NAMALWA (cell line): ENCODE data around the gene PDK4.
"Not testable (repeated sequence)": the region's sequence is repeated elsewhere in the genome, so short reads cannot be mapped to it uniquely, and the experiment has no call there.

Experiments used
- DNase-seq: peaks from one replicate; pipeline ENCODE4 v3.0.0-alpha.2; 2015; ENCODE audit warnings: low spot score

The PDK4 gene

DNA sequence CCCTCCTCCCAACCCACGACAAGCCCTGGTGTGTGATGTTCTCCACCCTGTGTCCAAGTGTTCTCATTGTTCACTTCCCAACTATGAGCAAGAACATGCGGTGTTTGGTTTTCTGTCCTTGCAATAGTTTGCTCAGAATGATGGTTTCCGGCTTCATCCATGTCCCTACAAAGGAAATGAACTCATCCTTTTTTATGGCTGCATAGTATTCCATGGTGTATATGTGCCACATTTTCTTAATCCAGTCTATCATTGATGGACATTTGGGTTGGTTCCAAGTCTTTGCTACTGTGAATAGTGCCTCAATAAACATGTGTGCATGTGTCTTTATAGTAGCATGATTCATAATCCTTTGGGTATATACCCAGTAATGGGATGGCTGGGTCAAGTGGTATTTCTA is 8.5 kb upstream of the PDK4 start:
- not testable (repeated sequence) for DNase-seq

DNA sequence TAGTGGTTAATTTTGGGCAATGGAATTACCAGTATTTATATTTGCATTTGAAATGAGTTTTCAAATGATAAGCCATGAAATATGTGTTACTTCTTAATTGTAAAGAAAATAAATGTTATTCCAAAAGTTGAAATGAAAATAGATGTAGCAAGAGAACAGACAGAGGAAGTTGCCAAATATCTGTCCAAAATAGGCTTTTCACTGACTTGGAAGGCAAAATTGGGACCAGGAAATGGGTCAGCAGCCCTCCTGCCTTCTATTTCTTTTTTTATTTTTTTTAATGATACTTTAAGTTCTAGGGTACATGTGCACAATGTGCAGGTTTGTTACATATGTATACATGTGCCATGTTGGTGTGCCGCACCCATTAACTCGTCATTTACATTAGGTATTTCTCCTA is 8.1 kb upstream of the PDK4 start:
- not testable (repeated sequence) for DNase-seq

DNA sequence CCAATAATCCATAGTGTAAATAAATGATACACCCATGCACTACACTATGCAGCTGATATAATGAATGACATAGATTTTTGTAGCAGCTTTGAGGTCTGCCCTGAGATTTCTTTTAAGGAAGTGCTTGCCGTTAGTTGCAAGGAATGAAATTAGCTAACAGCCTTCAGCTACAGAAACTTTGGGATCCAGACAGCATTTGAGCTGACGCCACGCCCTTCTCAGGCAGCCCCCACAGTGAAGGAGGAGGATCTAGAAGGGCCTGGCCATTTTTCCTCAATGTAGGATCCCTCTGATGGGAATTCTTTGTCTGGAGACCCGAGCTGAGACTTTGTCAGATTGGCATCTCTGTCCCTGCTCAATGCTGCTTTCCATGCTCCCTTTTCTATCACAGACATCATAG is 6.1 kb upstream of the PDK4 start:
- no peak for DNase-seq

DNA sequence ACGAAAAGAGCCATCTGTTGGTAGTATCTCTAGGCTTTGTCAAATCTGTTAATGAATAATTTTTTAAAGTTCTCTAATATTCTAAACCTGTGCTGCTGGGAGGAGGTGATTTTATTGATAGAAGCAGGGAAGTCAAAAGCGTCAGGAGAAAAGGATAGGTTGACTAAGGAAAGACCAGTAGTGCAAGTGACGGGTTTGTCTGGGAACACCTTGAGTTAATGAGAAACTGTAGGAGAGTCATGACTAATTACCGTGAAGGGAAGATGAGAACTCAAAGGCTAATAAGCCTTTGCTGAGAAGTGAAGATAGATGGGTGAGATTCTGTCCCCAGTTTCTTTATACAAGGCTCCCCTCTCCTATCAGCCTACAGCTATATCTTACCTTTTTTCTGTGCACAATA is 5.0 kb upstream of the PDK4 start:
- DNase-seq, result no peak

DNA sequence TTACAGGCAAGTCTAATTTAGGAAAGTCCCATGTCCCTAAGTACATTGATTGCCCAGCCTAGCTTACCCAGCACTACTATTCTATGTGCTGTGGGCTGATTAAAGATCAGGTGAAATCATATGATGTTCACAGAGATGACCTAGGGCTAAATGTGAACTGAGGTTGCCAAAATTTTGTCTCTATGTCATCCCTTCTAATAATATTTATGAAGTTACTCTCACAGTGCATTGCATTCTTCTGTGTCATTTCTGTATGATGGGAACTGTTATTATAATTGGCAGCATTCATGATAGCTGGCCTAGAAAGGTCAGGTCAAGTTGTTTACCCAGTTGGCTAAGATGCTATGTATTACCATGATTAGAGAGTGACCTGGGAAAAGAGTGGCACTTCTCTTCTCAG is 2.8 kb upstream of the PDK4 start:
- DNase-seq, result no peak

DNA sequence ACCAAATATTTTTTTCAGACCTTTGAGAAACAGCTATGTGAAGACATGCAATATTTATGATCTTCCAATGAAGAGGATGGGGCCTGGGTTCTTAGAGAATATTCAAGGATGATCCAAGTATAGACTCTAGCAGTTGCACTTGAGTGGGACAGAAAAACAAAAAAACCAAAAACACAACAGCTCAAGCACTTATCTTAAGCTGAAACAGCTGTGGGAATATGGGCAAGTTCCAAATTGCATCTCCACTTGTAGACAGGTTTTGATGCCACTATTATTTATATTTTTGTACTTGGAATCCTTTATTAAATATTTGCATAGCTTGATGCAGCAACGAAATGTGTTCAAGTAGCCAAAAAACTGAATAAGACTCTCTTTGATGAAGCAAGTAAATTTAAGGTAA is 2.2 kb upstream of the PDK4 start:
- DNase-seq, result no peak

DNA sequence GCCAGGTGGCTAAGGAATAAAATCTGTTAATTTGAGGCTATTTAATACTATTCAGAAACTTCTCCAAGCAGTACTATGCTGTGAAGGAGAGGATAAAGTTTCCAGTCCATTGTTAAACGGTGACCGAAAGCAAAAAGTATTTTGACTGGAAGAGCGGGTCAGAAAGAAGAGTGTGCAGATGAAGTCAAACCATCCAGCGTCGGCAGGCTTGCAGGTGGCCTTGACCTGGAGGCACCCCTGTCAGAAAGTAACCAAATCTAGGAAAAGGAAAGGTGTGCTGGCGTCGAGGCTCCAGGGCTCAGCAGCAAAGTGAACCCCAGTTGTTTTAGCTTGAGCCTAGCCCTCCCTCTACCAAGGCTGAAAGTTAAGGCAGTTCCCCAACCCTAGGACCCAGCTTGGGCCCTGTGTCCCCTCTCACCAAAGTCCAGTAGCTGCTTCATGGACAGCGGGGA is 544 bp downstream of the PDK4 start:
- no peak for DNase-seq

DNA sequence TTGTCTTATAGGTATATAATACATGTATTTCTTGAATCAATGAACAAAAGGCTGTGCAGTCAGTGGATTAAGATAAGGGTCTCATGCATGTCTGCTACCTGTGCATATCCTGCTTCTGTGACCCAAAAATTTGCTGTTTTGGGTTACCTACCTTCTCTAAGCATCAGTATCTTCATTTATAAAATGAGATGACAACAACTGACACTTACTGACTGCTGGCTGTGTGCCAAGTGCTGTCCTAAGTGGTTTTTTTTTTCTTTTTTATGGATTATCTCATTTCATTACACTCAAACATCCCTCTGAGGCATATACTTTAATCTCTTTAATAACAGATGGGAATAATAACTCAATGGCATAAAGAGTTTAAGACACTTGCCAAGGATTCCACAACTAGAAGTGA is 2.1 kb downstream of the PDK4 start:
- no peak for DNase-seq

DNA sequence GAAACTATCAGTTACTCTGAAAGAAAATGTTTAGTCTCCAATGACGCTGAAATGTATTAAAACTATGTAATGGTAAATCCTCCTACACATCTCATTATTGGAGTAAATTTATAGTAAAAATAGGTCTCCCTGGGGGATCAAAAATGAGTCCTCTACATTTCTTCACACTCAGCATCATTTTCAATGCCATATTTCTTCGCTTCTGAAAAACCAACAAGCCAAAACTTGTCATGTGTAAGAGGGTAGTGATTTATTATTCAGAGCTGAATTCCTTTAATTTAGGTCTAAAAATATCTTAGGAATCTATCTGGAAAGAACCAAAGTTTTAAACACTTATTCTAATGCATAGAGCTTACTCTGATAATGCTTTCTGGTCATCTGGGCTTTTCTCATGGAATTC is 3.0 kb downstream of the PDK4 start:
- DNase-seq, result no peak

DNA sequence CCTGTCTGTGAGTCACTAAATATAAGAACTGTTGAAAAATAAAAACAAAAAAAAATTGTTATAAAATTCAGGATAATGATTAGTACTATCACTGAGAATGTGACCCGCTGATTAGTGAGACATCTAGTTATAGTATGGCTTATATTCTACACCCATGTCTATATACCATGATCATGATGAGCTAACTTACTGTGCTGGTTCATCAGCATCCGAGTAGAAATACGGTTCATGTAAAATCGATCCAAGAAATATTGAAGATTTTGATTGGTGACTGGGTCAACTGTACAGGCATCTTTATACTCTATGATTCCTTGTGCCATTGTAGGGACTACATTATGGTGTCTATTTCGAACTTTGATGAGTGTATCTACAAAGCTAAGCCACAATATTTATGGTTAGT is 3.7 kb downstream of the PDK4 start:
- no peak for DNase-seq

DNA sequence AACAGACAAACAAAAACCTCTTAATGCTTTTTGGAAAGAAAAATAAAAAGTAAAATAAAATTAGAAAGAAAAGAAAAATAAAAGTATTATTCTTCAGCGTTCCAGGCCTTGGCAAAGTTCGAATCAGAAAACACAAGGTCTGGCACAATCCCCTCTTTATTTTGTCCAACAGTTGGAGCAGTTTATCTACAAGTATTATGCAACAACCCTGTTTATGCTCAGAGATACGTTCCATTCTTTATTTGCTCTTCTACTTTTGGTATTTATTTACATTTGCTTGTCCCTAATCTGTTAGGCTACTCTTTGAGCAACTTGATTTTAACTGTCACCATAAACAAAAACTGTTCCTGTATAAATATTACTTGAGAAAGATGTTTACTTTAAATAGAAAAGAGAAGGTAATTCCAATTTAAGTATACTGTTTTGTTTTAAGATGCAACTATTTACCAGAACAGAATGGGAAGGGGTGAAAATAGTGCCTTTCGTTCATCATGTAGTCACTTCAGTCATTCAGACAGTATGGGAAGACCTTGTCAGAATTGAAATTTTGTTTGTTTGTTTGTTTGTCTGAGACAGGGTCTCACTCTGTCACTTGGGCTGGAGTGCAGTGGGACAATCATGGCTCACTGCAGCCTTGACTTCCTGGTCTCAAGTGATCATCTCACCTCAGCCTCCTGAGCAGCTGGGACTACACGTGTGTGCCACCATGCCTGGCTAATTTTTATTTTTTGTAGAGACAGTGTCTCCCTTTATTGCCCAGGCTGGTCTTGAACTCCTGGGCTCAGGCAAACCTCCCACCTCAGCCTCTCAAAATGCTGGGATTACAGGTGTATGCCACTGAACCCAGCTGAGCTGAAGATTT is 5.7 kb downstream of the PDK4 start:
- no peak for DNase-seq

DNA sequence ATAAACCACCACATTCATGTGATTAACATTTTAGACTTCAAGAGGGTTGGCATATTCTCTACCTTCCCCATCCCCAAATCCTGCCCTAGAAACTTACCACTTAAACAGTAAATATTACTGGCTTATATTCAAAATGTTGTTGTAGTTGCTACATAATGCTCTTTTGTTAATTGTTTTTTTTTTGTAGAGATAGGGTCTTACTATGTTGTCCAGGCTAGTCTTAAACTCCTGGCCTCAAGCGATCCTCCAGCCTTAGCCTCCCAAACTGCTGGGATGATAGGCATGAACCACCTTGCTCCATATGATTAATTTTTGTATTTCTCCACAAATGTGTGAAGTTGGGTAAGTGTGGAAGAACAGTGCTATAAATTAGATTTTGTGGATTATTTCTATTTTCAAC is 6.5 kb downstream of the PDK4 start:
- no peak for DNase-seq

DNA sequence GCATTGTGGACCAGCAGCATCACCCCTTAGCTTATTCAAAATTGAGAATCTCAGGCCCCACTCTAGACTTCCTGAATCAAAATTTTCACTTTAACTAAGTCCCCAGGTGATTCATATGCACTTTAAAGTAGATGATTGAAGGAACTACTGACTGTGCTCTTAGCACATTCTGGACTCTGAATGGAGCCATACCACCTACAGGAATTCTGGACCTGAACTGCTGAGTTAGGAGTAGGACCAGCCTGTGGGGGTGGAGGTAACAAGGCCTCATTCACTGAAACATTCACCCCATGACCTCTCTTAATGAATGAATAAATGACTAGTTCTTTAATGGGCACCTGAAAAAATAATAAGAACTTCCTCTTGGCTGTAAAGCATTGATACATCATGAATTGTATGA is 7.3 kb downstream of the PDK4 start:
- no peak for DNase-seq

DNA sequence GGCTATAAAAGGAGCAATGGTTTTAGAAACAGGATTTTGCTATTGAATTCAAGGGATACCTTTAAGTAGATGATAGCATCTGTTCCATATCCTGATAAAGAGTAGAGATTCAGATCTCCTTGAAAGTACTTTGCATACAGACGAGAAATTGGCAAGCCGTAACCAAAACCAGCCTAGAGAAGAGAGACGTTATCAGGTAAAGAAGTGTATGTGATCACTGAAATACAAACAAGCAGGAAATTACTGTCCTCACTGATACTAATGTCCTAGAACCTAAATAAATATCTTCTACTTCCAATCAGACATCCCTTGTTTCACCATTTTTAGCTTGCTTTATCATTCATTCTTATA is 9.4 kb downstream of the PDK4 start:
- DNase-seq, result no peak

DNA sequence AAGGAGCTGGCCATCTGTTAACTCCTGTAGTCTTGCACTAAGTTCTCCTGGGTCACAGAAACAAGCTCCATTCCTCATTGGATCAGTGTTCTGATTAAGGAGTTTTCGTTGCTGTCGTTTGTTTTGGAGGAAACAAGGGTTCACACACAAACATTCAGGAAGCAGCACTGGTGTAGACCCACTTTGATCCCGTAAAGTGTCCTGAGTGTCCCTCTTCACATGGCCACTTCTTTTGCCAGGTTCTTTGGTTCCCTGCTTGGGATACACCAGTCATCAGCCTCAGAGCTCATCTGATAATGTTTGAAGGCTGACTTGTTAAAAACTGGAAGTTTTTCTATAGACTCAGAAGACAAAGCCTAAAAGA is 10.9 kb downstream of the PDK4 start:
- no peak for DNase-seq

DNA sequence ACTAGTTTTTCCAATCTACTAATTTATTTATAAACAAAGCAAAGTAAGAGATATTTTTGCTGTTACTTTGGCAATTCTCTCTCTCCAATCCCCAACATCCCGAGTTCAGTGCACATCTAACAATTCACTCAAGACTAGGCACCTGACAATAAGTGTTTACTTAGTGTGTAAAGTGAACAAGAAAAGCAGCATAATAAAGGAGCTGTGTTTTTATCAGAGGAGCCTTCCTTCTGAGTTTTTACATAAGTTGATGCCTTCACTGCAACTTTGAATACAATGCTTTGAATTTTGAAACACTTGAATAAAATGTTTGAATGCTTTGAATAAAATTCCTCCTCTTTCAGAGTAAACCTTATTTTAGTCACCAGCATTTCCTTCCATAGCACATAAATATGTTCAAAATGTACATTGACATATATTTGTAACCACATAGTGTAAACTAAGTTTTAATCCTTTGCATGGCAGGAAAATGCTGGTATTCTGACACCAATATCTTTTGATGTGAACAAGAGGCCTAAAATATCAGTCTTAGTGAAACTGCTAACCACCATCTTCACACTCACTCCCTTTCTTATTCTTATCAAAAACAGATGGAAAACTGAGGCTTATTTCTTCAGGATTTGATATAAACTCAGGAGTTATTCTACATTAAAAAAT is 11.4 kb downstream of the PDK4 start:
- DNase-seq, result no peak

DNA sequence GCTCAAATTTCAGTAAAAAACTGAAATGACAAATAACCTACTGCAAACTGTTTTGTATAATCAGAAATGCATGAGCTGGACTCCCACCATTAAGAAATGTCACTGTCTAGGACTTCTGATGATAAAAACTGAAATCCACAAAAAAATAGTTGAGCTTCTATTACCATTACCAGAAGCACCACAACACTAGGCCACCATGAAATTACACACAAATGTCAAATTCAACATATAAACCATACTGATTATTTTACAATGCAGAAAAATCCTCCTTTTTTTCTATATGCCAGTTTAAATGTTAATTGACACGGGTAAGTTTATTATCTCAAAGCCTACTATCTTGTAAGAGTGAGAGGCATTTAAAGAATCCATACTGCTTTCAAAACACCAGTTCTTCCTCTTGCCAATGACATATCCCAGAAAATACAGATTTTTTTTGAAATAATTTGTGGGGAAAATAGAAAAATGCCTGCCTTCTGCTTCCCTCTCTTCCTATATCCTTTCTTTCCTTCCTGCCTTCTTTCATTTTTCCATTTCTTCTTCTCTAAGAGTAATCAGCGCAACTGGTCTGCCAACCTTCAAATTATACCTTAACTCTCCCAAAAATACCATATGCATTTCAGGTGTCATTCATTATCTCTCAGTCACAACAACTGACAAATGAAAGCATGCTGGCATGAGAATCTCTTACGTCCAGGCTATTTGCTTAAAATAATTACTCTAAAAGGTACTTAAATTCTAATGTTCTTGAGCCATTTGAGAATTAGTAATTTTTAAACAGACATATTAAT is 12.3 kb downstream of the PDK4 start:
- no peak for DNase-seq

DNA sequence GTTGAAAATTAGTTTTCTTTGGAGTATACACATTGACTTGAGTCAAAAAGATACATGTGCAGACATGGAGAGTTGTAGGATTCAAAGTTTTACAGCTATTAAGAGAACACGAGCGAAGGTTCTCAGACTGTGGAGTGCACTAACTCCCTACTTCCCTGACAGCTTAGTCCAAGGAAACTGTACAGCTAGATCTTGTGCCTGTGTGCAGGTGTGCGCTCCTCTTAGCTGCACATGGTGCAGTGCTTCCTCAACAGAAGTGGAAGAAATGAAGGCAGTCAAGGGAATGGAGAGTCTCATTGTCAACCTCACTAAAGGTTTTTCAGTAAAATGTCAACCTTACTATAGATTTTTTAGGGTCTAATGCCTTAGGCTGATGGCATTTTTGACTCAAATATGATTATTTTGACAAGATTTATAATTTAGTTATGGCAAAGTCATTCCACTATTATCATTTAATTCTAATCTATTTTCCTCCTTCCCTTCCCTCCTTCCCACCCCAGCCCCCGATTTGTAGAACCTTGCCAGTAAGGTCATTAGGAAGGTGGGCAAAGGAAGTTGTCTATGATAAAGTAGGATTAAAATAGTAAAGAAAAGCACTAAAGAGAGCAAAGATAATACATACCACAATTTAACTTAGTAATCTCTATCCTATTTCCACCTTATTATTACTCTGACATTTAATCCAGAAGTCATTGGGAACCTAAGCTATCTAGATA is 13.6 kb downstream of the PDK4 start:
- no peak for DNase-seq

DNA sequence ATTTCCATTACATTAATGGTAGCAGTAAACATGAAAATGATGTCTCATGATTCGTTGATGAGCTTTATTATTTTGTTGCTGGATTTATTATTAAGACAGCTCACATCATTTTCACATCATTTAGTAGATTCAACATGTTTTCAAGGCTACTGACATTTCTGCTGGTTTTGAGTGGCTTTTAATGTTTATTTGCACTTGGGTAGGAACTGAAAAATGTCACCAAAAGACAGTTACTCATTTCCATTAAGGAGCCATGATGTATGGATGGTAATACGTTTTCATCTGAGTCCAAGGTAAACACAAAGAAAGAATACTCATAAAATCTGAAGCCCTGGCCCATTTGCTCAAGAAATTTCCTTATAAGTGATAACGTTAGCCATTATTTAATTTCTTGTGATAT is 14.8 kb downstream of the PDK4 start:
- DNase-seq, result no peak

DNA sequence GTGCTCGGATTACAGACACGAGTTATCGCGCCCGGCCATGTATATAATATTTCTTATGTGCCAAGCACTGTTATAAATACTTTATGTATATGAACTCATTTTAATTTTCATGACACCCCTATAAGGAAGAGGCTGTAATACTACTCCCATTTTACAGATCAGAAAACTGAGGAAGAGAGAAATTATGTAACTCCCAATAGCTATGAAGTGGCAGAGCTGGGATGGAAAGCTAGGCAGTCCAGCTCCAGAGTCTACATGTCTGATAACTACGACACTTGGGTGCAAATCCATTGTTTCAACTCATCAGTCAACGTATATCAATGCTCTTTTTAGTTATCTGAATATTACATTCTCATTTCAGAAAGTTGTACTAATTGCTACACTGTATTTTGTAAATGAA is 17.0 kb downstream of the PDK4 start:
- no peak for DNase-seq

DNA sequence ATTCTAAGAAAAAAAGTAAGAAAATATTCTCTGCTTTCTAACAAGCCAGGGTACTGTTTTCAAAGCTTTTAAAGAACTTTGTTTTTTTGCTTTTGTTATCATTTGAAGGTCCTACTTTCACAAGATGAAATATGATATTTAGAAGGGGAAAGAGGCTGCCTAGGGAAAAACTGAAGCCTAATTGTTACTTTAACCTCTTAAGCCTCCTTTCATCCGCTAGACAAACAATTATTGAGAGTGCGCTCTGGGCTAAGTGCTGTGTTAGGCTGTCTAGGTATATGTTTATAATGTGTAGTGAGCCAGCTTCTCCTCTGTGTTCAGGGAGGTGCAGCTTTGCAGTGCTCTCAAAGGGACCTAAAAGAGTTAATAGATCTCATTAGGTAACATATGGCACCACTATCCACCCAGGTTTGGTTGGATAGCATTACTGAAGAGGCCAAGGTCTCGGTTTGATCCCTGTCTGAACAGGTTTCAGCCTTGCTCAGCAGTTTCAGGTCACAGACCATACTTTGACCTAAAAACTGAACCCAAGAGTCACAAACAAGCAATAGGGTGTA is 17.9 kb downstream of the PDK4 start:
- DNase-seq, result no peak

DNA sequence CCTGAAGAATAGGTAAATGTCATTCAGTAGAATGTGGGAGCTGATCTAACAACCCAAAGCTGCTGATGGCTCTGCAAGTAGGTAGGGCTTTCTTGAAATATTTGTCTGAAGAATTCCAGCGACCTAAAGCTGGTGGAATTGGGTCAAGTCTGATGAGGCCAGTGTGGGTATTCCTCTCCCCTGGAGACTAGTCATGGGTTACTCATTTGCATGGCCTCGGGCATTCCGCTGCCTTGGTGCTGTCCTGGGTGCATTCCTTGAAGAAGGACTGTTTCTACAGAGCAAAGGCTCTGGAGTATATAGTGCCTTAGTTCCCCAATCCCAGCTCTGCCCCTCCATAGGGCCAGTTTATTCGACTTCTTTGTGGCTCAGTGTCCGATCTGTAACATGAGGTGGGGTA is 19.2 kb downstream of the PDK4 start:
- no peak for DNase-seq
